ENCODE data around the gene KCNQ1.

KCNQ1 gene

GRCh38 chr11:2774173-2775082 lies 329.6 kb downstream of the KCNQ1 start:
- no peak for DNase-seq (ENCODE audit: low read depth in 1 of 2, low spot score in 1 of 2)

GRCh38 chr11:2775083-2775625 lies 330.3 kb downstream of the KCNQ1 start:
- DNase-seq (ENCODE audit: low read depth in 1 of 2, low spot score in 1 of 2) = no peak

- DNase-seq (ENCODE audit: low read depth in 1 of 2, low spot score in 1 of 2) = no peak
Observed at GRCh38 chr11:2775626-2776350, 331.0 kb downstream of the KCNQ1 start.

- DNase-seq (ENCODE audit: low read depth in 1 of 2, low spot score in 1 of 2) = no peak
Observed at GRCh38 chr11:2776351-2777061, 331.7 kb downstream of the KCNQ1 start.

- DNase-seq (ENCODE audit: low read depth in 1 of 2, low spot score in 1 of 2) = no peak
Observed at GRCh38 chr11:2777386-2777785, 332.6 kb downstream of the KCNQ1 start.

- no peak for DNase-seq (ENCODE audit: low read depth in 1 of 2, low spot score in 1 of 2)
Observed at GRCh38 chr11:2777871-2778629, 333.2 kb downstream of the KCNQ1 start.

- DNase-seq (ENCODE audit: low read depth in 1 of 2, low spot score in 1 of 2) = no peak
Observed at GRCh38 chr11:2778630-2779498, 334.1 kb downstream of the KCNQ1 start.

- DNase-seq (ENCODE audit: low read depth in 1 of 2, low spot score in 1 of 2) = no peak
Observed at GRCh38 chr11:2779499-2779980, 334.7 kb downstream of the KCNQ1 start.

- DNase-seq (ENCODE audit: low read depth in 1 of 2, low spot score in 1 of 2) = peak in 1 of 2 donors; percentile 1
Observed at GRCh38 chr11:2779981-2780849, 335.4 kb downstream of the KCNQ1 start.

GRCh38 chr11:2780850-2781407 lies 336.1 kb downstream of the KCNQ1 start:
- peak in 1 of 2 donors; percentile 0 for DNase-seq (ENCODE audit: low read depth in 1 of 2, low spot score in 1 of 2)

- peak in 1 of 2 donors; percentile 1 for DNase-seq (ENCODE audit: low read depth in 1 of 2, low spot score in 1 of 2)
Observed at GRCh38 chr11:2781408-2782274, 336.8 kb downstream of the KCNQ1 start.

GRCh38 chr11:2782769-2783168 lies 338.0 kb downstream of the KCNQ1 start:
- DNase-seq (ENCODE audit: low read depth in 1 of 2, low spot score in 1 of 2) = no peak

GRCh38 chr11:2783536-2784082 lies 338.8 kb downstream of the KCNQ1 start:
- no peak for DNase-seq (ENCODE audit: low read depth in 1 of 2, low spot score in 1 of 2)

GRCh38 chr11:2787816-2788167 lies 343.0 kb downstream of the KCNQ1 start:
- DNase-seq (ENCODE audit: low read depth in 1 of 2, low spot score in 1 of 2) = peak in 1 of 2 donors; percentile 1

- DNase-seq (ENCODE audit: low read depth in 1 of 2, low spot score in 1 of 2) = no peak
Observed at GRCh38 chr11:2788168-2789071, 343.6 kb downstream of the KCNQ1 start.

GRCh38 chr11:2789331-2789730 lies 344.5 kb downstream of the KCNQ1 start:
- DNase-seq (ENCODE audit: low read depth in 1 of 2, low spot score in 1 of 2) = no peak
